Fibroblast of villous mesenchyme (primary cell): ENCODE data around the gene MEF2A. TPM values are rescaled to one million over a fixed set of nuclear protein-coding genes. Genes with fewer than 3 reads are reported as not detected.
A peak's percentile ranks its signal among the peaks of the same experiment; 100 is the strongest.

ENCODE experiments used
- DNase-seq: peaks from one replicate; pipeline ENCODE4 v3.0.0-alpha.2; 2010; ENCODE audit warnings: low read depth
- H3K4me3 ChIP-seq: 2 replicates; pipeline ENCODE4 v1.5.1; 2011; ENCODE audit warnings: low read depth, mild to moderate bottlenecking, low read length
- total RNA-seq: library from RNA; depleted of rRNA; stranded (reverse); fragments of >200 nt; gene quantifications from 2 replicates; pipeline ENCODE4 v1.2.3, GENCODE V29; 2012
- TF ChIP-seq, protein P1 (sequence below): IDR thresholded peaks from 2 replicates; pipeline ENCODE4 v1.5.1; 2012; ENCODE audit warnings: low read depth, mild to moderate bottlenecking, low read length; ENCODE audit not compliant: insufficient read depth

Gene MEF2A
- total RNA-seq, 1 donor: 28.1 TPM

DNA sequence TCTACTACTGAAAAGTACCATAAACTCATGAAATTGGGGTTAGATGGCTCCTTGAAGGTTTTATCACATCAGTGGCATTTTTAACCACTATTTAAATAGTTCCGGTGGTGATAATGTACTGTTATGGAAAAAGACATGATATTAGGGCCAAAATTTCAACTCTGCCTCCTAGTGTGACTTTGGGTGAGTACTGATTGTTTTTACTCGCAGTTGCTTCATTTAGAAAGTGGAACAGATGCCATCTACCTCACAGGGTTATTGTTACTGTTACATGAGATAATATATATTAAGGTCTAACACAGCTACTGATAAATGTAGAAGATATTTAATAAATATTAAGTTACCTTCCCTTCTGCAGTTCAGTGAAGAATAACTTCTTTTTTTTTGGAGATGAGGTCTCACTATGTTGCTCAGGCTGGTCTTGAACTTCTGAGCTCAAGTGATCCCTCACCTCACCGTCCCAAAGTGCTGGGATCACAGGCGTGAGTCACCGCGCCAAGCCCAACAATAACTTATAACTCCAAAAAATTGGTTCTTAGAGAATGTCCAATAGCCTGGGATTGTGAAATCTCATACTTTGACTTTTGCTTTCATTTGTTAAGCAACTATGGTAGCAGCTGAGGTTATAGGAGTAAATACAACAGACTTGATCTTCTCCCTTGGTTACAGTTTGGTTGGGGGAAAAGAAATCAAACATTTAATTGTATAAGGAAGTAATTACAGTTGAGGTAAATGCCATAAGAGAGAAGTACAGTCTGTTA, 48.3 kb downstream of the MEF2A start:
- H3K4me3 ChIP-seq: no peak overlapping the region
- TF ChIP-seq, protein P1, sequence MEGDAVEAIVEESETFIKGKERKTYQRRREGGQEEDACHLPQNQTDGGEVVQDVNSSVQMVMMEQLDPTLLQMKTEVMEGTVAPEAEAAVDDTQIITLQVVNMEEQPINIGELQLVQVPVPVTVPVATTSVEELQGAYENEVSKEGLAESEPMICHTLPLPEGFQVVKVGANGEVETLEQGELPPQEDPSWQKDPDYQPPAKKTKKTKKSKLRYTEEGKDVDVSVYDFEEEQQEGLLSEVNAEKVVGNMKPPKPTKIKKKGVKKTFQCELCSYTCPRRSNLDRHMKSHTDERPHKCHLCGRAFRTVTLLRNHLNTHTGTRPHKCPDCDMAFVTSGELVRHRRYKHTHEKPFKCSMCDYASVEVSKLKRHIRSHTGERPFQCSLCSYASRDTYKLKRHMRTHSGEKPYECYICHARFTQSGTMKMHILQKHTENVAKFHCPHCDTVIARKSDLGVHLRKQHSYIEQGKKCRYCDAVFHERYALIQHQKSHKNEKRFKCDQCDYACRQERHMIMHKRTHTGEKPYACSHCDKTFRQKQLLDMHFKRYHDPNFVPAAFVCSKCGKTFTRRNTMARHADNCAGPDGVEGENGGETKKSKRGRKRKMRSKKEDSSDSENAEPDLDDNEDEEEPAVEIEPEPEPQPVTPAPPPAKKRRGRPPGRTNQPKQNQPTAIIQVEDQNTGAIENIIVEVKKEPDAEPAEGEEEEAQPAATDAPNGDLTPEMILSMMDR: no peak
- peak; percentile 86 for DNase-seq

DNA sequence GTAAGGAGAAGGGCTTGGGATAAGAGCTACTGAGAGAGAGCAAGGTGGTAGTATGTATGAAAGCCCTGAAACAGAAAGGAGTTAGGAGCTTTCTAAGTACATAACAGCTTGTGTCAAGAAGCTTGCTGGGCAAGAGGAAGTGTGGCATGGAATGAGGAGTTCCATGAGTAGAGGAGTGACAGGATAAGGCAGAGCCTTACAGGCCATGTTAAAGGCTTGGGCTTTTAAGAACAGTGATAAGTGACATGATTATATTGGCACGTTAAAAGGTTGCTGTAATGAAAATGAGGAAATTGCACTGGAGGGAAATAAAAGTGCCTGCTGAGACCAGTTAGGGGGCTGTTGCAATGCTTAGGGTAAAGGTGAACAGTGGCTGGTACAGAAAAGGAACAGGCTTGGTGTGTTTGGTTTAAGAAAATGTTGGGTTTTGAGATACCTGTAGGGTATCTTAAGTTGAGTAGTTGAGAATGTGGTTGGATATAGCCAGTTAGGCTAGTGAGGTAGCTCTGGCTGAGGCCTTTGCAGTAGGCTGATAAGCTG, 49.0 kb downstream of the MEF2A start:
- TF ChIP-seq, protein P1: no peak
- peak; percentile 31 for DNase-seq
- no peak overlapping the region for H3K4me3 ChIP-seq

DNA sequence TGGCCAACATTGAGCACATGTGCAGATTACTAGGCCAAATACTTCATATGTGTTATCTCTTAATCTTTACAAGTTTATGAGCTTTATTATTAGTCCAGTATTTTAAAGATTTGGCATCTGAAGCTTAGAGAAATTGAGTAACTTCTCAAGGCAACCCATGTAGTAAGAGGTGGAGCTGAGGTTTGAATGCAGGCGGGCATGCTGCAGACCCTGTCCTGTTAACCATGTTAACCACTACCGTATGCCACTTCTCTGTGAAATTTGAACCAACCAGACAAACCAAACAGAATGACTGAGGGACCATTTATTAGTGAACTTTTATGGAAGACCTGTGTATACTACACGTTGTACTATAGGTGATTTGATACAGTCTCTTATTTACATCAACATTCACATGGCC, 49.7 kb downstream of the MEF2A start:
- TF ChIP-seq, protein P1: no peak
- H3K4me3 ChIP-seq: no peak overlapping the region
- DNase-seq: no peak

DNA sequence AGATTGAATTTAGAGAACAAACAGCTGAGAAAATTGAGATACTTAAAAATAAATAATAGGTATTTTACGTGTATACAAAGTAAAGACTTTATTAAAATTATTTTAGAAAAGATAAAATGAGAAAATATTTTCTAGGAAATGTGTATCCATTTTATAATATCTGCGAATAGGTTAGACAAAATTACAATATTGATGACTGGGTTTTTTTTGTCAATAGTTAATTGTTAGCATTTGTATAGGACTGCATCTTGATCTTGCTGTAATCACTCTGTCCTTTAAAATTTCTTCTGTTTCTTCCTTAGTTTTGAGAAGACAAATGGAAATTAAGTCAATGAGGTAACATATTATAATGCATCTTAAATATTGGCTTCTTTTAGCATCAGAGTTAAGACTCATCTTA, 50.3 kb downstream of the MEF2A start:
- TF ChIP-seq, protein P1: no peak
- DNase-seq: no peak
- H3K4me3 ChIP-seq: no peak overlapping the region

- TF ChIP-seq, protein P1: no peak
These were observed 51.1 kb downstream of the MEF2A start for GRCh38 chr15:99616773-99617342.

DNA sequence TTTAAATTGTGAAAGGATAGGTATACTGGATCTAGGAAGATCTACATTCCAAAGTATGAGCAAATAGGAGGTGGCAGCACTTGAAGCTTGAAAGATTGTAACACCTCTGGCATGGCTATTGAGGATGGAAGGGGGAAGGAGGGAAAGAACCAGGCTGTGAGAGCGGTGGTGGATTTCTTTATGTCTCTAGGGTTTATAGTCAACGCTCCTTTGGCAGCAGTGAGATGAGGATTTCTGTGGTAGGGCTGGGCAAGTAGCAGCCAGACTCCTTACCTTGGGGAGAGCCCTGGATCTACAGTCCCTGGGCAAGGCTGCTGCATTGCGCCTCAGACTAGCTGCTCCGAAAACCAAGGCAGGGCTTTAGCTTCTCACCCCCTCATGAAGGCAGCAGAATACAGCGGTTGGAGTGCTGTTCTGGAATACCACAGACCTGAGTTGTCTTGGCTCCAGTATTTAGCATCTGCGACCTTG, 53.2 kb downstream of the MEF2A start:
- TF ChIP-seq, protein P1: no peak
- DNase-seq: no peak
- no peak overlapping the region for H3K4me3 ChIP-seq

More at GRCh38 chr15:99616773-99617342, 51.1 kb downstream of the MEF2A start:
- DNase-seq: no peak
- H3K4me3 ChIP-seq: no peak overlapping the region
